Hepatocyte (in vitro differentiated cells): ENCODE measurements around the gene EGFL7.

Source experiments
- EZH2 ChIP-seq: fragments of 200-600 bp; sonication (generic); IDR thresholded peaks from 2 replicates; pipeline ENCODE4 v1.6.1; 2016; ENCODE audit warnings: antibody characterized with exemption, mild to moderate bottlenecking, borderline replicate concordance
- EZH2phosphoT487 ChIP-seq: fragments of 200-600 bp; sonication (generic); IDR thresholded peaks from one replicate; pipeline ENCODE4 v1.6.1; 2018; ENCODE audit warnings: antibody characterized with exemption, mild to moderate bottlenecking, low read depth, moderate library complexity; ENCODE audit not compliant: unreplicated experiment, severe bottlenecking
- TF ChIP-seq, protein P1 (sequence below): fragments of 200-600 bp; sonication (generic); IDR thresholded peaks from 2 replicates; pipeline ENCODE4 v1.5.1; 2016; ENCODE audit warnings: antibody characterized with exemption, mild to moderate bottlenecking; ENCODE audit not compliant: poor library complexity

GRCh38 chr9:136645352-136645902 is 17.3 kb upstream of the EGFL7 start:
- TF ChIP-seq, protein P1, sequence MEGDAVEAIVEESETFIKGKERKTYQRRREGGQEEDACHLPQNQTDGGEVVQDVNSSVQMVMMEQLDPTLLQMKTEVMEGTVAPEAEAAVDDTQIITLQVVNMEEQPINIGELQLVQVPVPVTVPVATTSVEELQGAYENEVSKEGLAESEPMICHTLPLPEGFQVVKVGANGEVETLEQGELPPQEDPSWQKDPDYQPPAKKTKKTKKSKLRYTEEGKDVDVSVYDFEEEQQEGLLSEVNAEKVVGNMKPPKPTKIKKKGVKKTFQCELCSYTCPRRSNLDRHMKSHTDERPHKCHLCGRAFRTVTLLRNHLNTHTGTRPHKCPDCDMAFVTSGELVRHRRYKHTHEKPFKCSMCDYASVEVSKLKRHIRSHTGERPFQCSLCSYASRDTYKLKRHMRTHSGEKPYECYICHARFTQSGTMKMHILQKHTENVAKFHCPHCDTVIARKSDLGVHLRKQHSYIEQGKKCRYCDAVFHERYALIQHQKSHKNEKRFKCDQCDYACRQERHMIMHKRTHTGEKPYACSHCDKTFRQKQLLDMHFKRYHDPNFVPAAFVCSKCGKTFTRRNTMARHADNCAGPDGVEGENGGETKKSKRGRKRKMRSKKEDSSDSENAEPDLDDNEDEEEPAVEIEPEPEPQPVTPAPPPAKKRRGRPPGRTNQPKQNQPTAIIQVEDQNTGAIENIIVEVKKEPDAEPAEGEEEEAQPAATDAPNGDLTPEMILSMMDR: no peak
- TF ChIP-seq EZH2 (no peak), EZH2phosphoT487 (no peak)
